DND-41 (cell line): Measurements from ENCODE around the gene APOC3.

Experiments used
- EZH2 ChIP-seq: IDR thresholded peaks from 3 replicates; pipeline ENCODE4 v1.6.1; 2012; ENCODE audit warnings: borderline replicate concordance, low read depth, mild to moderate bottlenecking, moderate library complexity, low read length, inconsistent platforms; ENCODE audit not compliant: severe bottlenecking
- TF ChIP-seq, protein P1 (sequence below): IDR thresholded peaks from 2 replicates; pipeline ENCODE4 v1.5.1; 2012; ENCODE audit warnings: borderline replicate concordance, low read length, moderate library complexity, mild to moderate bottlenecking; ENCODE audit not compliant: poor library complexity, severe bottlenecking; ENCODE audit errors: extremely low read depth

GRCh38 chr11:116851626-116852025 is 21.9 kb downstream of the APOC3 start:
- TF ChIP-seq, protein P1, sequence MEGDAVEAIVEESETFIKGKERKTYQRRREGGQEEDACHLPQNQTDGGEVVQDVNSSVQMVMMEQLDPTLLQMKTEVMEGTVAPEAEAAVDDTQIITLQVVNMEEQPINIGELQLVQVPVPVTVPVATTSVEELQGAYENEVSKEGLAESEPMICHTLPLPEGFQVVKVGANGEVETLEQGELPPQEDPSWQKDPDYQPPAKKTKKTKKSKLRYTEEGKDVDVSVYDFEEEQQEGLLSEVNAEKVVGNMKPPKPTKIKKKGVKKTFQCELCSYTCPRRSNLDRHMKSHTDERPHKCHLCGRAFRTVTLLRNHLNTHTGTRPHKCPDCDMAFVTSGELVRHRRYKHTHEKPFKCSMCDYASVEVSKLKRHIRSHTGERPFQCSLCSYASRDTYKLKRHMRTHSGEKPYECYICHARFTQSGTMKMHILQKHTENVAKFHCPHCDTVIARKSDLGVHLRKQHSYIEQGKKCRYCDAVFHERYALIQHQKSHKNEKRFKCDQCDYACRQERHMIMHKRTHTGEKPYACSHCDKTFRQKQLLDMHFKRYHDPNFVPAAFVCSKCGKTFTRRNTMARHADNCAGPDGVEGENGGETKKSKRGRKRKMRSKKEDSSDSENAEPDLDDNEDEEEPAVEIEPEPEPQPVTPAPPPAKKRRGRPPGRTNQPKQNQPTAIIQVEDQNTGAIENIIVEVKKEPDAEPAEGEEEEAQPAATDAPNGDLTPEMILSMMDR: no peak
- no peak for TF ChIP-seq EZH2
